ENCODE results near the gene SAMMSON.

SAMMSON gene

GRCh38 chr3:70053293-70053692 lies 53.8 kb downstream of the SAMMSON start:
- TF ChIP-seq GATA2 (IDR thresholded peaks at IDR 0.05; ENCODE audit: low read depth, low read length), result no peak
- no peak for TF ChIP-seq GATA3 (IDR thresholded peaks at IDR 0.05; ENCODE audit: low read depth, low read length)

DNA sequence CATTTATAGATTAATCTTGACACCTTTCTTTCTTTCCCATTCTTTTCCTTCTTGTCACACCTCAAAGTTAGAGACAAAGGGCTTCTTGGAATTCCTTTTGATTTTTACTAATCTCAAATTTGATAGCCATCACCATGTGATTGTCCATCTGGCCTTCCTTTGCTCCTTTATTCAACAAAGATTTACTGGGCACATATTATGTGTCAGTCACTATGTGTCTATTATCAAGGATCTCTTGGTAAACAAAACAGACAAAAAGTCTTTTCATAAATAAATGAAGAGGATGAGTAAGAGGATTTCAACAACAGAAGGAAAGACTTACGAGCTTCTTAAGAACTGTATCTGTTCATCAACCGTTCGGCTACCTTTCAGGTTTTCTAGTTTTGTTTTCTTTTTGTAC lies 56.5 kb downstream of the SAMMSON start:
- no peak for TF ChIP-seq GATA2 (IDR thresholded peaks at IDR 0.05; ENCODE audit: low read depth, low read length)
- TF ChIP-seq GATA3 (IDR thresholded peaks at IDR 0.05; ENCODE audit: low read depth, low read length), result no peak

DNA sequence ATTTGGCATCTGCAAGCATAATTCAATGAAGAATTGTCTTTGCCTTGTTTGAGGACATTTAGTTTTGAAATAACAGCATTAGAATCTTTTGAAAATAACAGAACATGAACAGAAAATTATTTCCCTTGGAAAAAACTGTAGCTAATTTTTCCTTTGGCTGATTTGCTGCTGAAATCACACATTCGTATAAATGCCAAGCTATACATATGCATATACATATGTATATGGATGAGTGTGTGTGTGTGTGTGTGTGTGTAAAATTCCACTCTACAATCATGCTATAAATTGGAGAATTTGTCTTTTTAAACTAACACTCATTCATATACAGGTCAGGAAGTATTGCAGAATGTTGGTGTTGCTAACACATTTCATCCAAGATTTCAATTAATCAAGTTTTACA lies 57.9 kb downstream of the SAMMSON start:
- TF ChIP-seq GATA3 (IDR thresholded peaks at IDR 0.05; ENCODE audit: low read depth, low read length) (no peak), GATA2 (IDR thresholded peaks at IDR 0.05; ENCODE audit: low read depth, low read length) (no peak)

DNA sequence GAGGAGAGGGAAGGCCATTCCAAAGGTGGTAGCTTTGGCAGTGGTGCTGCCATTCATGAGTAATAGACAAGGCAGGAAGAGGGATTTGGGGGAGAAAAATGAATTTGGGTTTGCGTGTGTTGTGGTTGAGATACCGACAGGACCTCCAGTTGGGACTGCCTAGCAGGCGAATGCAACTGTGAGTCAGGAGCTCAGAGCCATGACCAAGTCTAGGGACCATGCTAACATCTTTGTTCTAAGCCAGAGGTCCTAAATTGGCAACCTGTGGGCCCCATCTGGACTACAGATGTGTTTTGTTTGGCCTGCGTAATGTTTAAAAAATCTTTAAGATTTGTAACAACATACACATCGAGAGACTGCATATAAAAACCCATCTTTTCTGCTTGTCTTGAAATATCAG lies 61.6 kb downstream of the SAMMSON start:
- no peak for TF ChIP-seq GATA2 (IDR thresholded peaks at IDR 0.05; ENCODE audit: low read depth, low read length)
- no peak for TF ChIP-seq GATA3 (IDR thresholded peaks at IDR 0.05; ENCODE audit: low read depth, low read length)

- TF ChIP-seq GATA2 (IDR thresholded peaks at IDR 0.05; ENCODE audit: low read depth, low read length), result no peak
These were observed 64.8 kb downstream of the SAMMSON start for GRCh38 chr3:70064194-70064779.

GRCh38 chr3:70065696-70066253 lies 66.2 kb downstream of the SAMMSON start:
- TF ChIP-seq GATA3 (IDR thresholded peaks at IDR 0.05; ENCODE audit: low read depth, low read length) (no peak), GATA2 (IDR thresholded peaks at IDR 0.05; ENCODE audit: low read depth, low read length) (no peak)

DNA sequence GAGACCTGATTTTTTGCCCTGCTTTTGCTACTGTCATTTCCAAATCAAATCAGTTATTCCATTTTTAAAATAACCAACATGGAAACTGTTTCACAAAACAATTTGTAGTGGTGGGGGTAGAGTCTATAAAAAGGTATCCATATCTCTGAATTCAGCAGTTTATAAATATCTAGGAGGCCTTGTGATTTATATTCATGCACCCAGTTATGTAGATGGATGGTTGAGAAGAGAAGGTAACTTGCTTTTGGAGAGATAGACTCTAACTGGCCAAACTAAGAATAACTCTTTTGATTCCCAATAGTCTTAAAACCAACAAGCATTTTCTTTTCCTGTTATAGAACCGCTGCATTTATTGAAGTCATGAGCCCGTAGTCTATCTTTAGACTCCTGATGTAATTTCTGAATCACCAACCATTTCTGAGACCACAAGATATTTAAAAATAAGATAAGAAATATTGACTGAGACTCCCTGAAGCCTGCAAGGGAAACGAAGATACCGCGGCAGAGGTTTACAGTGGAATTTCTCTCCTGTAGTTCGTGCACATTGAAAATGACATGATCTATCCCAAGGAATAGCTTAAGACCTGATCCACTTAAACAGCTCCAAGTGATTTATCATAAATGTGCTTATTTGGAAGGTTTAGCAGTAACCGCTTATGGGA lies 68.5 kb downstream of the SAMMSON start:
- TF ChIP-seq GATA3 (IDR thresholded peaks at IDR 0.05; ENCODE audit: low read depth, low read length), result no peak
- no peak for TF ChIP-seq GATA2 (IDR thresholded peaks at IDR 0.05; ENCODE audit: low read depth, low read length)

DNA sequence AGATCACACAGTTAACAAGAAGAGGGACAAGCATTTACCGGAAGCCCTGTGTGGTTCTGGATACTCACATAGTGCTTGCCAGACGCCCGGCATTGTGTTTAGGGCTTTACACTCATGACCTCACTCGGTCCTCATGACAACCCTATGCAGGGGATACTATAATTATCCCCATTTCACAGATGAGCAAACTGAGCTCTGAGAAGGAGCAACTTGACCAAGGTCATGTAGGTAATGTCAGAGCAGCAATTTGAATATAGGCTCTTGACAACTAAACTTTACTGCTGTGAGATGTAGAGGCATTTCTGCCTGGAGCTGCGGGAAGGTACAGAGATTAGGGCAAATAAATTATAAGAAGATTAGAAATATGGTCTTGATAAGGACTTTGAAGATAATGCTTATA lies 70.0 kb downstream of the SAMMSON start:
- TF ChIP-seq GATA3 (IDR thresholded peaks at IDR 0.05; ENCODE audit: low read depth, low read length), result no peak
- TF ChIP-seq GATA2 (IDR thresholded peaks at IDR 0.05; ENCODE audit: low read depth, low read length), result no peak

DNA sequence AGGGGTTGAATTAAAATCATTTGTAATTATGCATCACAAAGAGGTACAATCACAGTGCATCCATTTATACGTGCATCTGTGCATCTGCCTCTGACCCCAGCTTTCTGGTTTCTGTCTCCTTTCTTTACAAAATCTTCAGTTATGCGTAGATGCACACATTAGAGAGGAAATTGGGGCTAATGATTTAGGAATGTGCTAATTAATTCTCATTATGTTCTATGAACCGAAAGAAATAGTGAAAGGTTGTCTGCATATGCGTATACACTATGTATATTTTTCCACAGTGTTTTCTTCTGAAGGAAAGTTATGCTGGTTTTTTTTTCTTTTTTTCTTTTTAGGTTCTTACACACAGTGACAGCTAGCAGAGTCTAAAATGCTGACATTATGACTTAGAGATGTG lies 71.6 kb downstream of the SAMMSON start:
- TF ChIP-seq GATA3 (IDR thresholded peaks at IDR 0.05; ENCODE audit: low read depth, low read length) (no peak), GATA2 (IDR thresholded peaks at IDR 0.05; ENCODE audit: low read depth, low read length) (no peak)

DNA sequence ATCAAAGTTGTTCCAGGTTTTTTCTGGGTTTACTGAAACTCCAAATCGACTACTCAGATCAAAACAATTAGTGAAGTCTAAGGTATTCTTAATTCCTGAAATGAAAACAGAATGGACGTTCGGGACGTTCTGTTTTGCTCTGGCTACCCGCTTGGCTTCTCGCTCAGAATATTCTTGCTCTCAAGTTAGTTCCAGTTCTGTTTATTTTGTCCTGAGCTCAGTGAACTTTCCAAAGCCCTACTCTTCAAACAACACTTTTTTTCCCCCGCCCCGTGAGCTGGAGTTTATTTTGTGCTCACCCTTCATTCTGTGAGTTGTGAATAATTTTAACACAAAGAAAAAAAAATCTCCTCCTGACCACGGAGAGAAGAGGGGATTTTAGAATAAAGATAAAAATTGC lies 72.6 kb downstream of the SAMMSON start:
- TF ChIP-seq GATA3 (IDR thresholded peaks at IDR 0.05; ENCODE audit: low read depth, low read length) (no peak), GATA2 (IDR thresholded peaks at IDR 0.05; ENCODE audit: low read depth, low read length) (no peak)

- TF ChIP-seq GATA3 (IDR thresholded peaks at IDR 0.05; ENCODE audit: low read depth, low read length) (no peak), GATA2 (IDR thresholded peaks at IDR 0.05; ENCODE audit: low read depth, low read length) (no peak)
These were observed 73.2 kb downstream of the SAMMSON start for GRCh38 chr3:70072754-70073153.

DNA sequence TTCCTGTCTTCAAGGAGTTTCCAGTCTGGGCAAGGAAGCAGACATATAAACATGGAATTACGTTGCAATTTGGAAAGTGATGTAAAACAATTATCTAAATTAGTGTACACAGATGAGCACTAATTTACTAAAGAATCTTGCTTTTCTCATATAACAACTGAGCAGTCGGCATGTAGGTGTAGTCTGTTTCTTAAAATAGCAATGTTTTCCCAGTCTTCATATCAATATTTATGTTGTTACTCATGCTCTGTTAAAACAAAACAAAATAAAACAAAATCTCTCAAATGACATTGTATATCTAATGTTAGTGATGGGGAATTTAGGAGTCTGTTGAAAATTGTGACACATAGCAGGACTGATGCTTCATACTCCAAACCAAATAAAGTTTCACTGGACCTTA lies 75.6 kb downstream of the SAMMSON start:
- TF ChIP-seq GATA2 (IDR thresholded peaks at IDR 0.05; ENCODE audit: low read depth, low read length) (no peak), GATA3 (IDR thresholded peaks at IDR 0.05; ENCODE audit: low read depth, low read length) (no peak)

DNA sequence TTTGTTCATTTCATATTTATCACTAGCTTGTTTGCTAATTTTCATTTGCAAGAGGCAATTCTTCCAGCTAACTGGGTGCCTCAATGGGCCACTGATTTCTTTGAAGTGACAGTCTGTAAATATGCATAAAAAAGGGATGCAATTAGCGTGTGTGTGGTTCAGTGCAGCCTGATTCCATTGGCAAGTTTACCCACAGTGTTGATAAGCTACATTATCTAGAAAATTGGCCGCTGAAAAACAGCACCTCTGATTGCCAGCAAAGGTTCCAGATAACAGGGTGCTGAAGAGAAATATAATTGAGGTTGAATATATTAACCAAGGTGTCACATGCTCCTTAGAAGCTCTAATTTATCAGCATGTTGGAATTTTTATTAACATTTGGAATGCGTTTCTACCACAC lies 76.9 kb downstream of the SAMMSON start:
- no peak for TF ChIP-seq GATA3 (IDR thresholded peaks at IDR 0.05; ENCODE audit: low read depth, low read length)
- no peak for TF ChIP-seq GATA2 (IDR thresholded peaks at IDR 0.05; ENCODE audit: low read depth, low read length)

GRCh38 chr3:70078778-70079177 lies 79.2 kb downstream of the SAMMSON start:
- TF ChIP-seq GATA3 (IDR thresholded peaks at IDR 0.05; ENCODE audit: low read depth, low read length), result no peak
- TF ChIP-seq GATA2 (IDR thresholded peaks at IDR 0.05; ENCODE audit: low read depth, low read length), result no peak

GRCh38 chr3:70085613-70086012 lies 86.1 kb downstream of the SAMMSON start:
- TF ChIP-seq GATA3 (IDR thresholded peaks at IDR 0.05; ENCODE audit: low read depth, low read length) (no peak), GATA2 (IDR thresholded peaks at IDR 0.05; ENCODE audit: low read depth, low read length) (no peak)

All from SH-SY5Y (cell line).